Stomach (tissue), 9 donors: ENCODE results near the gene CCBE1. TPM values are rescaled to one million over a fixed set of nuclear protein-coding genes. Genes with fewer than 3 reads are reported as not detected.

ENCODE experiments used
- DNase-seq, 2 donors: peaks; one replicate each; pipeline versions ENCODE4 v3.0.0 to v3.0.0-alpha.2; 2013 to 2019
- H3K27ac ChIP-seq, 5 donors: fragments of 200-600 bp in 4 of 5; sonication (generic) in 4 of 5; one replicate each; pipeline ENCODE4 v1.5.1; 2013 to 2019; ENCODE audit warnings: mild to moderate bottlenecking in 1 of 5, moderate library complexity in 1 of 5
- H3K27me3 ChIP-seq, 3 donors: fragments of 200-600 bp; sonication (generic); one replicate each; pipeline ENCODE4 v1.5.1; 2017 to 2019; ENCODE audit warnings: mixed run types in 1 of 3
- H3K36me3 ChIP-seq, 4 donors: fragments of 200-600 bp; sonication (generic); 1 replicate in 3 of 4; 2 replicates in 1 of 4; pipeline ENCODE4 v1.5.1; 2016 to 2019
- H3K4me1 ChIP-seq, 4 donors: fragments of 200-600 bp; sonication (generic); one replicate each; pipeline ENCODE4 v1.5.1; 2016 to 2019
- H3K4me3 ChIP-seq, 4 donors: fragments of 200-600 bp; sonication (generic) in 3 of 4; one replicate each; pipeline ENCODE4 v1.5.1; 2016 to 2019; ENCODE audit warnings: mild to moderate bottlenecking in 1 of 4
- H3K9me3 ChIP-seq, 4 donors: fragments of 200-600 bp; sonication (generic); one replicate each; pipeline ENCODE4 v1.5.1; 2016 to 2019
- EP300 ChIP-seq: sonication (generic); formaldehyde crosslinking; IDR thresholded peaks from one replicate; pipeline ENCODE4 v1.6.1; 2017; ENCODE audit warnings: antibody characterized with exemption
- POLR2A ChIP-seq, 4 donors: fragments of 450-650 bp; IDR thresholded peaks; one replicate each; pipeline ENCODE4 v1.6.1; 2016; ENCODE audit warnings: antibody characterized with exemption in 4 of 4, control low read depth in 2 of 4, mild to moderate bottlenecking in 1 of 4, moderate library complexity in 1 of 4
- POLR2AphosphoS5 ChIP-seq, 3 donors: sonication (generic); formaldehyde crosslinking; IDR thresholded peaks; one replicate each; pipeline ENCODE4 v1.6.1; 2016; ENCODE audit warnings: antibody characterized with exemption in 3 of 3
- WGBS, 5 donors: extraction: QIAGEN DNeasy Blood & Tissue Kit in 3 of 5; methylation state at CpG; one replicate each; pipeline versions ENCODE4 v1.1.5 to v1.1.7; 2013 to 2018; 5-methylcytosine and 5-hydroxymethylcytosine counted together
- intact Hi-C: fragments of 100-400 bp; cut with DNase I; formaldehyde crosslinking; loops from one replicate; pipeline ENCODE4 v1.15.1; 2023; ENCODE audit warnings: low total_unique reads
- polyA plus RNA-seq, 3 donors: library from polyadenylated mRNA; stranded (reverse); fragments of 200-250 nt; gene quantifications; one replicate each; pipeline ENCODE4 v1.2.3, GENCODE V29; 2013
- total RNA-seq, 5 donors: library from RNA; depleted of rRNA; stranded (reverse); fragments of >200 nt; gene quantifications; one replicate each; pipeline versions ENCODE4 v1.1.0 to v1.2.3, GENCODE V29; 2014 to 2016
- TF ChIP-seq, protein P1 (sequence below), 7 experiments: fragments of 450-650 bp in 4 of 7; fragments of 200-600 bp in 3 of 7; sonication (generic) in 3 of 7; IDR thresholded peaks; one replicate each; pipeline ENCODE4 v1.5.1; 2016 to 2019; ENCODE audit warnings: antibody characterized with exemption in 7 of 7, control low read depth in 2 of 7, mild to moderate bottlenecking in 1 of 7
- donor health status: healthy with polysubstance abuse.
- donor health status: Bipolar disorder and iron deficiency.
- donor health status: healthy.

Gene CCBE1
- total and polyA plus RNA-seq, 8 donors = 0.29 to 4.0 (median 1.2) TPM

- H3K4me1 ChIP-seq = peaks cover 0 to 7% (median 0%) of the 10 kb centered on the region in 4 donors
- H3K27me3 ChIP-seq = peaks cover 0 to 21% (median 0%) of the 10 kb centered on the region in 3 donors
- no peak for TF ChIP-seq POLR2AphosphoS5 (IDR thresholded peaks at IDR 0.05)
- TF ChIP-seq, protein P1, sequence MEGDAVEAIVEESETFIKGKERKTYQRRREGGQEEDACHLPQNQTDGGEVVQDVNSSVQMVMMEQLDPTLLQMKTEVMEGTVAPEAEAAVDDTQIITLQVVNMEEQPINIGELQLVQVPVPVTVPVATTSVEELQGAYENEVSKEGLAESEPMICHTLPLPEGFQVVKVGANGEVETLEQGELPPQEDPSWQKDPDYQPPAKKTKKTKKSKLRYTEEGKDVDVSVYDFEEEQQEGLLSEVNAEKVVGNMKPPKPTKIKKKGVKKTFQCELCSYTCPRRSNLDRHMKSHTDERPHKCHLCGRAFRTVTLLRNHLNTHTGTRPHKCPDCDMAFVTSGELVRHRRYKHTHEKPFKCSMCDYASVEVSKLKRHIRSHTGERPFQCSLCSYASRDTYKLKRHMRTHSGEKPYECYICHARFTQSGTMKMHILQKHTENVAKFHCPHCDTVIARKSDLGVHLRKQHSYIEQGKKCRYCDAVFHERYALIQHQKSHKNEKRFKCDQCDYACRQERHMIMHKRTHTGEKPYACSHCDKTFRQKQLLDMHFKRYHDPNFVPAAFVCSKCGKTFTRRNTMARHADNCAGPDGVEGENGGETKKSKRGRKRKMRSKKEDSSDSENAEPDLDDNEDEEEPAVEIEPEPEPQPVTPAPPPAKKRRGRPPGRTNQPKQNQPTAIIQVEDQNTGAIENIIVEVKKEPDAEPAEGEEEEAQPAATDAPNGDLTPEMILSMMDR (IDR thresholded peaks at IDR 0.05) = no peak
- no peak for TF ChIP-seq POLR2A (IDR thresholded peaks at IDR 0.05)
- no peak for TF ChIP-seq EP300
- no peaks in the 10 kb centered on the region for H3K9me3 ChIP-seq
- no peak overlapping the region for H3K4me3 ChIP-seq
- WGBS, 5 donors = 39 to 72% (median 70%) methylated on average over 2 of the region's 2 CpGs
- H3K36me3 ChIP-seq = no peaks in the 10 kb centered on the region
- H3K27ac ChIP-seq = no peak overlapping the region
- DNase-seq = no peak
- intact Hi-C loops = no loop called here
Observed at GRCh38 chr18:59684777-59685176, 12.4 kb downstream of the CCBE1 start.

DNA sequence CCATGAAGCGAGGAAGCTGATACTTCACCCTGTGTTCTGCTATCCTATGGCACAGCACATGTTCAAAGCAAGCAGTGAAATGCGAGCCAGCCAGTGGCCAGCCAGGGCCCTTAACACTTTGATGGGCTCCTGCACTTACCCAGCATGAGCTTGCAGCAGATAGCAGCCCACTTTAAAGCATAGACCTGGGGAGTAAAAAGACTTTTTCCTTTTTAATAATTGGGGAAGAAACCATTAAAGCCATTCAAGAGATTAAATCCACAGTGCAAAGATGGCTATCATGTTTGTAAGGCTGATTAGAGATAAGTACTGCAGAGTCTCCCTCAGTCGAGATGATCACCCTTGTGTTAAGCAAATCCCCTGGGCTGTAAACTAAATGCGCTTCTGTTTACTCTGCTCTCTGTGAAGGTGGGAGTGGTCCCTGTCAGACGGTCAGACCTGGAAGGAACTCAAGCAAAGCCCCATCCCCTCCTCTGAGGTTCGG is 15.7 kb downstream of the CCBE1 start:
- Histone ChIP-seq H3K27ac (no peak overlapping the region), H3K4me1 (peaks cover 0 to 7% (median 0%) of the 10 kb centered on the region in 4 donors), H3K27me3 (peaks cover 0 to 12% (median 0%) of the 10 kb centered on the region in 3 donors), H3K9me3 (no peaks in the 10 kb centered on the region), H3K36me3 (no peaks in the 10 kb centered on the region), H3K4me3 (no peak overlapping the region)
- WGBS, 5 donors = 34 to 53% (median 41%) methylated on average over 6 of the region's 6 CpGs
- TF ChIP-seq, protein P1 (IDR thresholded peaks at IDR 0.05) = no peak
- TF ChIP-seq EP300 (no peak), POLR2A (IDR thresholded peaks at IDR 0.05) (no peak), POLR2AphosphoS5 (IDR thresholded peaks at IDR 0.05) (no peak)
- DNase-seq = no peak
- intact Hi-C loops = no loop called here

DNA sequence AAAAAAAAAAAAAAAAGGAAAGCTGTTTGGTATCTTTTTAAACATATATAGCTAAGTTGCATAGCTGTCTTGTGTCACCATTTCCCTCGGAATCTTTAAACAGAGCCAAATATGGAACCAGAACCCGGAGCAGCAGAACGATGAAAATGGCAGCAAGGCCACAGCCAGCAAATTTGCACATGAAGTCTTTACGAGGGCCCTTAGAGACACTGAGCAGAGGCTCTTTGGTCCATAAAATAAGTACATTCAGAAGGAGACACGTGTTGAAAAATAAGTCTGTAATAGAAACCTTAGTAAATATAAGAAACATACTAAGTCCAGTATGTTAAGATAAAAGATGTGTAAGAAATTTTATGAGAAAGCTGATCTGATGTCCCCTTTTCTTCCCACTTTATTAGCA is 16.2 kb downstream of the CCBE1 start:
- no peak for DNase-seq
- WGBS, 5 donors = 62 to 84% (median 79%) methylated on average over 5 of the region's 5 CpGs
- Histone ChIP-seq H3K4me3 (no peak overlapping the region), H3K9me3 (no peaks in the 10 kb centered on the region), H3K36me3 (no peaks in the 10 kb centered on the region), H3K4me1 (peaks cover 0 to 7% (median 0%) of the 10 kb centered on the region in 4 donors), H3K27me3 (peaks cover 0 to 12% (median 0%) of the 10 kb centered on the region in 3 donors), H3K27ac (no peak overlapping the region)
- intact Hi-C loops = no loop called here
- TF ChIP-seq, protein P1 (IDR thresholded peaks at IDR 0.05) = no peak
- no peak for TF ChIP-seq POLR2AphosphoS5 (IDR thresholded peaks at IDR 0.05)
- no peak for TF ChIP-seq EP300
- TF ChIP-seq POLR2A (IDR thresholded peaks at IDR 0.05) = no peak

- 14 to 31% (median 21%) methylated on average over 2 of the region's 2 CpGs for WGBS, 5 donors
- Histone ChIP-seq H3K4me1 (peaks cover 0 to 11% (median 6%) of the 10 kb centered on the region in 4 donors), H3K27ac (no peak overlapping the region), H3K4me3 (no peak overlapping the region), H3K27me3 (no peaks in the 10 kb centered on the region), H3K9me3 (no peaks in the 10 kb centered on the region), H3K36me3 (no peaks in the 10 kb centered on the region)
- TF ChIP-seq EP300 = no peak
- TF ChIP-seq, protein P1 (IDR thresholded peaks at IDR 0.05) = no peak
- no peak for TF ChIP-seq POLR2A (IDR thresholded peaks at IDR 0.05)
- intact Hi-C loops = no loop called here
- DNase-seq = no peak
Observed at GRCh38 chr18:59675346-59675745, 21.9 kb downstream of the CCBE1 start.
